Measurements from ENCODE around the gene S100A5.
"Not testable (repeated sequence)": the region's sequence is repeated elsewhere in the genome, so short reads cannot be mapped to it uniquely, and the experiment has no call there.

The S100A5 gene

GRCh38 chr1:153565529-153566374, 25.0 kb upstream of the S100A5 start, which contains the start of gene S100A2:
Gene S100A2, minus strand, starts transcription at chr1:153565844. Its CDS starts 1,967 bp downstream, at chr1:153563877.
- H3K27ac ChIP-seq: peak within 1 kb of the TSS; percentile 55

GRCh38 chr1:153563991-153564390, 23.3 kb upstream of the S100A5 start:
- no peak overlapping the region for H3K27ac ChIP-seq
- TF ChIP-seq ZFX (IDR thresholded peaks at IDR 0.05; ENCODE audit: borderline replicate concordance): no peak
- no peak for TF ChIP-seq CTCF (IDR thresholded peaks at IDR 0.05)

More at GRCh38 chr1:153565529-153566374, 25.0 kb upstream of the S100A5 start, which contains the start of gene S100A2:
- TF ChIP-seq ZFX (IDR thresholded peaks at IDR 0.05; ENCODE audit: borderline replicate concordance) (no peak), CTCF (IDR thresholded peaks at IDR 0.05) (no peak)

- H3K27ac ChIP-seq: no peak overlapping the region
- TF ChIP-seq ZFX (IDR thresholded peaks at IDR 0.05; ENCODE audit: borderline replicate concordance) (no peak), CTCF (IDR thresholded peaks at IDR 0.05) (no peak)
These were observed 22.8 kb upstream of the S100A5 start for GRCh38 chr1:153563483-153563901.

- not testable (repeated sequence) for H3K27ac ChIP-seq
These were observed 21.3 kb upstream of the S100A5 start for GRCh38 chr1:153562021-153562420.

GRCh38 chr1:153561466-153561985, 20.8 kb upstream of the S100A5 start:
- no peak overlapping the region for H3K27ac ChIP-seq
- no peak for TF ChIP-seq ZFX (IDR thresholded peaks at IDR 0.05; ENCODE audit: borderline replicate concordance)

- no peak overlapping the region for H3K27ac ChIP-seq
- no peak for TF ChIP-seq CTCF (IDR thresholded peaks at IDR 0.05)
- no peak for TF ChIP-seq ZFX (IDR thresholded peaks at IDR 0.05; ENCODE audit: borderline replicate concordance)
These were observed 20.2 kb upstream of the S100A5 start for GRCh38 chr1:153560771-153561465.

GRCh38 chr1:153560241-153560640, 19.5 kb upstream of the S100A5 start:
- TF ChIP-seq CTCF (IDR thresholded peaks at IDR 0.05) (no peak), ZFX (IDR thresholded peaks at IDR 0.05; ENCODE audit: borderline replicate concordance) (no peak)
- no peak overlapping the region for H3K27ac ChIP-seq

GRCh38 chr1:153557877-153558276, 17.1 kb upstream of the S100A5 start:
- TF ChIP-seq CTCF (IDR thresholded peaks at IDR 0.05) (no peak), ZFX (IDR thresholded peaks at IDR 0.05; ENCODE audit: borderline replicate concordance) (no peak)
- no peak overlapping the region for H3K27ac ChIP-seq
